ENCODE measurements around the gene DNAJB9.

DNA sequence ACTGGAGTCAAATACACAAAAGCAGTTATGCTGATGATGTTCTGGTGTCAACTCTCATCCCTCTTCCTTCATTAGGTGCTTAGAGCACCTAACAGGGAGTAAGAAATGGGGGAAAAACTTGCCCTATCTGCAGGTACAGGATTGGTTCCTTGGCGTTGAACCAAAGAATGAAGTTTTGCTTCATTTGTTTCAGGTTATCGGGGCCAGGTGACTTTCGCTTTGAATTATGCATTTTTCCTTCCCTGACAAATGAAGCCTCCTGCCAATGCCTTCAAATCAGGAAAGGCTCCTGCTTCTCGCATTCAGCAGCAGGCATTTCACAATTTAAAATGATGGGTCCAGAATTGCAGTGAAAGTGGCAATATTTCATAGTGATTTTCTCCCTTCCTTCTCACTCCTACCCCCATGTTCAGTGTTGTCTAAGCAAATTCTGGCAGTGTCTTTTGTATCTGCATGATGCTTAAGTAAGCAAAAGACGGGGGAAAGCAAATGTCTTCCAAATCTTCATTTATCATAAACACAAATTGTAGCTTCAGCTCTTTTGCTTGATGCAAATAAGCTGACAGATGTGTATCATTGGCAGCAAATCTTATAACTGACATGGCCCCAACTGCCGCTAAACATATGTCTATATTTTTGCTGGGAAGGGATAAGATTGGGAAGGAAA is 29.4 kb downstream of the DNAJB9 start:
- TF ChIP-seq CTCF (IDR thresholded peaks at IDR 0.05) (no peak), EZH2 (IDR thresholded peaks at IDR 0.05) (no peak)
